Measurements from ENCODE around the gene AGER.

DNA sequence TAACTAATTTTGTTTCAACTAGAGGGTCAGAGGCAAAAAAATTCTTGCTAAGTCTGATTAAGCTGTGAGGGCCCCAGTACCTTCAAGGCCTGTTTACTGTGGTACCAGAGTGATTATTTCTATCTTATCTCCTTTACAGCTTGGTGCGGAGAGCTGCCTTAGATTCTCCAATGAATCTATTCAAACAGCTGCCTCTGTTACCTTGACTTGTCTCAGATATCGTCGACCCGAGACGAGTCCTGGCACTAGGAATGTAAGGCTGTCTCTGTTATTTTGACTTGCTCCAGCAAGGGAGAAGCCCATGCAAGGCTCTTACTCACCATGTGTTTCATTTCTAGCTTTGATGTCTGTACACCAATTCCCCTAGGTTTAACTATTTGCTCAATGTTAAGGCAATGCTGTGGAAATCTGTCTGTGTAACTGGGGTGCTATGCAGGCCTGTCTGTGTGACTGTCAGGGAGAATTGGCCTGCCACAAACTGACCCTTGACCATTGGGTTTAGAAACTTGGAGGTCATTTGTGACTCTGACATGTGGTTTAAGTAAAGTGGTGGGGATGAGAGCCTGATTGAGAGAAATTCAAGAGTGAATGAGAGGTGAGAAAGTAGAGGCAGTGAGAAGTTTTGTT is 43.5 kb downstream of the AGER start:
- TF ChIP-seq, protein P1, sequence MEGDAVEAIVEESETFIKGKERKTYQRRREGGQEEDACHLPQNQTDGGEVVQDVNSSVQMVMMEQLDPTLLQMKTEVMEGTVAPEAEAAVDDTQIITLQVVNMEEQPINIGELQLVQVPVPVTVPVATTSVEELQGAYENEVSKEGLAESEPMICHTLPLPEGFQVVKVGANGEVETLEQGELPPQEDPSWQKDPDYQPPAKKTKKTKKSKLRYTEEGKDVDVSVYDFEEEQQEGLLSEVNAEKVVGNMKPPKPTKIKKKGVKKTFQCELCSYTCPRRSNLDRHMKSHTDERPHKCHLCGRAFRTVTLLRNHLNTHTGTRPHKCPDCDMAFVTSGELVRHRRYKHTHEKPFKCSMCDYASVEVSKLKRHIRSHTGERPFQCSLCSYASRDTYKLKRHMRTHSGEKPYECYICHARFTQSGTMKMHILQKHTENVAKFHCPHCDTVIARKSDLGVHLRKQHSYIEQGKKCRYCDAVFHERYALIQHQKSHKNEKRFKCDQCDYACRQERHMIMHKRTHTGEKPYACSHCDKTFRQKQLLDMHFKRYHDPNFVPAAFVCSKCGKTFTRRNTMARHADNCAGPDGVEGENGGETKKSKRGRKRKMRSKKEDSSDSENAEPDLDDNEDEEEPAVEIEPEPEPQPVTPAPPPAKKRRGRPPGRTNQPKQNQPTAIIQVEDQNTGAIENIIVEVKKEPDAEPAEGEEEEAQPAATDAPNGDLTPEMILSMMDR (IDR thresholded peaks at IDR 0.05), result no peak
- TF ChIP-seq POLR2A (IDR thresholded peaks at IDR 0.05) (no peak), POLR2AphosphoS5 (IDR thresholded peaks at IDR 0.05) (no peak)

All from upper lobe of left lung (tissue), 4 donors.